SHP77 treated with DMSO at 0.1 percent for 48 hours (cell line): ENCODE data around the gene DIP2B.
"Not testable (repeated sequence)": the region's sequence is repeated elsewhere in the genome, so short reads cannot be mapped to it uniquely, and the experiment has no call there.

Experiments
- DNase-seq: peaks from one replicate; lab custom pipeline; 2025; lab: John Stamatoyannopoulos, UW

Gene DIP2B

GRCh38 chr12:50678650-50679365, 174.0 kb downstream of the DIP2B start:
- no peak for DNase-seq

- DNase-seq, result no peak
These were observed 174.8 kb downstream of the DIP2B start for GRCh38 chr12:50679612-50680011.

DNA sequence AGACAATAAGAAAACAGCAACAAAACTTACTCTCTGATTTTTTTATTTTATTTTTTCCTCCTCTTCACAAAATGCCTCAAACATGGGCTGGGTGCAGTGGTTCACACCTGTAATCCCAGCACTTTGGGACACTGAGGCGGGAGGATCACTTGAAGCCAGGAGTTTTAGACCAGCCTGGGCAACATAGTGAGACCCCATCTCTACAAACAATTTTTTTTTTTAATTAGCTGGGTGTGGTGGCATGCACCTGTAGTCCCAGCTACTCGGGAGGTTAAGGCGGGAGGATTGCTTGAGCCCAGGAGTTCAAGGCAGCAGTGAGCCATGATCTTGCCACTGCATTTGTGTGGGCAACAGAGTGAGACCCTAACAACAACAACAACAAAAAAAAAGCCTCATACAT, 176.3 kb downstream of the DIP2B start:
- DNase-seq, result not testable (repeated sequence)

DNA sequence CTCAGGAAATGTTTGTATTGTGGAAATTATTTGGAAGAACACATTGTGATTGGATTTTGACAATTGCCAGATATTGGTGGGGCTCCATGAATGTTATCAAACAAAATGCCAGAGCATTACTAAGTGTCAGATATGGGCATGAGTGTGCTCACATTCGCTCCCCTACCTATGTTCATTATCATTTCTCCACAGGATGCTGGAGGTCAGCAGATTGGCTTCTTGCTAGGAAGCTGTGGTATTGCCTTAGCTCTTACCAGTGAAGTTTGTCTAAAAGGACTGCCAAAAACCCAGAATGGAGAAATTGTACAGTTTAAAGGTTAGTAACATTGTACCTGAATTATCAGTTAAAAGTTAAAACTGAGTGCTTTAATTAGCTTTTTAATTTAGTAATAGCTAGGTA, 180.9 kb downstream of the DIP2B start:
- no peak for DNase-seq

DNA sequence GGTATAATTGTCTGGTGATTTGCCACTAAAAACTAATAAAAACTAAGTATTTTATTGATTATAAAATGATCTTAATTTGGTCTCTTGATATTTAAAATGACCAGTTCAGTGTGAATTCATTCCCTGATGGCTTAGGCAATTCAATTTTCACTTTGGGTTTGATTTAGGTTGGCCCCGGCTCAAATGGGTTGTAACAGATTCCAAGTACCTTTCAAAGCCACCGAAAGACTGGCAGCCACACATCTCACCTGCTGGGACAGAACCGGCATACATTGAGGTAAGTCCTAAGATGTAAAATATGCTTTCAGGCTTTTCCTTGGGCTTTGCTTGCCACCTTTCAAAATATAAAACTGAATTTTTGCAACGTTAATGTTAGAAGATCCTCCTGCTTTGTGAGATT, 181.6 kb downstream of the DIP2B start:
- no peak for DNase-seq

GRCh38 chr12:50686976-50687375, 182.2 kb downstream of the DIP2B start:
- DNase-seq, result no peak

GRCh38 chr12:50689437-50689836, 184.7 kb downstream of the DIP2B start:
- no peak for DNase-seq

DNA sequence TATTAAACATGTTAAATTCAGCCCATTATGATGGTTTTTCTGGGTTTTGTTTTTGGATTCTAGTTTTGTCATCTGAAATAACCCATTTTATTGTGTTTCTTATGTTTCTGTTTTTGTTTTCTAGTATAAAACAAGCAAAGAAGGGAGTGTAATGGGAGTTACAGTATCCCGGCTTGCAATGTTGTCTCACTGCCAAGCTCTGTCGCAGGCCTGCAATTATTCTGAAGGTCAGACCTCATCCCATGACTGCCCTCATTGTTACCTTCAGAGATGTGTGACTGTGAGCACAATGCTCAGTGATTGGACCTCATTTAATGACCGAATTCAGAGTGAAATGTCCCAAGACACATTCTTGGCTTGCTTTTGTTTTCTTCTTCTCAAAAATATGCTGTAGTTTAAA, 186.1 kb downstream of the DIP2B start:
- no peak for DNase-seq

DNA sequence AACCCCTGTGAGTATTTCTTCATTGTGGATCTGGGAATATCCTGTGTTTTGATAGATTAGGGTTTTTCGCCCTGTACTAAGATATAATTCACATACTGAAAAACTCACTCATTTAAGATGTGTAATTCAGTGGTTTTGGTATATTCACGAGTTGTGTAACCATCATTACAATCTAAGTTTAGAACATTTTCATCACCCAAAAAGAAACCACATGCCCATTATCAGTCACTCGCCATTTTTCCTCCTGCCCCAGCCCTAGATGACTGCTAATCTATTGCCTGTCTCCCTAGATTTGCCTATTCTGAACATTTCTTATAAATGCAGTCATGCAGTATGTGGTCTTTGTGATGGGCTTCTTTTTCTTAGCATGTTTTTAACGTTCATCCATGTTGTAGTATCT, 191.2 kb downstream of the DIP2B start:
- no peak for DNase-seq

DNA sequence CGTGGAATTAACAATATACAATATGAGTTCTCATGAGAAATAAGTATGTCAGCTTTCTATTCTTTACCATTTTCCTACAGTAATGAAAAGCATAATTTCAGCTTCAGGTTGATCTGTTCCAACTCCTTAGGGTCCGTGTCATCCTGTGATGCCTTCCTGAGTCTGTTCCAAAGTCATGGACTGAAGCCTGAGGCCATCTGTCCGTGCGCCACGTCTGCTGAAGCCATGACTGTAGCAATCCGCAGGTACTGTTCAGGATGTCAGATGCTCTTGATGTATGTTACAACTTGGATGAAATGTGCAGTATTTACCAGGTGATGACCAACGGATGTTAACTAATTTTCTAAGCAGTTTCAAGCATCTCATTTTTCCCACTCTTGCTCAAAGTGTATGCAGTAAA, 192.1 kb downstream of the DIP2B start:
- no peak for DNase-seq

- DNase-seq, result no peak
These were observed 194.4 kb downstream of the DIP2B start for GRCh38 chr12:50699154-50699553.

DNA sequence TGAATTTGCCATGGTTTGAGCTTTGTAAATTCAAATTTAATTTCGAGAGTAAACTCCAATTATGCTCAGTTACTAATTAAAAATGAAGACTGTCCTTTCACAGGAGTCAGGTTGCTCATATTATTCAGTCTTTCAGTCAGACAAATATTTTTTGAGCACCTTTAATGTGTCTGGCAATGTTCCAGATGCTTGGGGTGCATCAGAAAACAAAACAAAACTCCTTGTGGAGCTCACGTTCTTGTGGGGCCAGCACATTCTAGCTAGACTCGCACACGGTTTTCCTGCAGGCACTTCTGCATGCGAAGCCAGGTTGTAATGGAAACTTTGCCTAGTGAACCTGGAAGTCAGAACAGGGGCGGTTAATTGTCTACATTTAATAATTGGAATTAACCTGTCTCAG, 195.2 kb downstream of the DIP2B start:
- no peak for DNase-seq

- DNase-seq, result no peak
These were observed 201.8 kb downstream of the DIP2B start for GRCh38 chr12:50706606-50707005.

DNA sequence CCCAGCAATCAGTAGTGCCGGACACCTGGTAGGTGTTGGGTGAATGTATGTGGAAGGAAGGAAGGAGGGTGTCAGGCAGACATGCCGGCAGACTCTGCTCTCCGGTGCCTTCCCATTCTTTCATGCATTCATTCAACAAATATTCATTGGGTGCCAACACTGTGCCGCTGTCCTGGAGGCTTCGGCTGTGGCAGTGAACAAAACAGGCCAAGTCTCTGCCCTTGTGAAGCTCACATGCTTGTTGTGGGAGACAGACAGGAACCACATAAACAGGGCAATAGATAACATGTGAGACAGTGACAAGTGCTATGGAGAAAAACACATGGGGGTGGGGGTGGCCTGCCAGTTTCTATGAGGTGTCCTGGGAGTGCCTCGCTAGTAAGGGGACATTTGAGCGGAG, 202.6 kb downstream of the DIP2B start:
- DNase-seq, result no peak

- no peak for DNase-seq
These were observed 203.8 kb downstream of the DIP2B start for GRCh38 chr12:50708631-50709030.

DNA sequence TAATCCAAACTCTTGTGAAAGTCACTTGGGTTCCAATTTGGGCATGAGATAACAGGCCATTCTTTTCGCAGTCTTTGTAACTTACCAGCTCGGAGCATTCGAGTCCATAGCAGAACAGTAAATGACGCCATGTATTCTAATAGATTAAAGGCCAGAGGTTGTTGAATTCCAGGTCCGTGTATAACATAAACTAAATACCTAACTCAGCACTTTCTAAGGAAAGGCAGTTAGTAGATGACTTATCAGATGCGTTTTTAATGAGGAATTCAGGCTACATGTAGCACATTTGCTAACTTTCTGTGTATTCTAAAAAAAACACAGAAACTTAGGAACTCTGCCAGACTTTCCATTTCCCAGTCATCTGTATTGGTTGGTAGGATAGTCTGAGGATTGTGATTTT, 206.3 kb downstream of the DIP2B start:
- DNase-seq, result no peak

DNA sequence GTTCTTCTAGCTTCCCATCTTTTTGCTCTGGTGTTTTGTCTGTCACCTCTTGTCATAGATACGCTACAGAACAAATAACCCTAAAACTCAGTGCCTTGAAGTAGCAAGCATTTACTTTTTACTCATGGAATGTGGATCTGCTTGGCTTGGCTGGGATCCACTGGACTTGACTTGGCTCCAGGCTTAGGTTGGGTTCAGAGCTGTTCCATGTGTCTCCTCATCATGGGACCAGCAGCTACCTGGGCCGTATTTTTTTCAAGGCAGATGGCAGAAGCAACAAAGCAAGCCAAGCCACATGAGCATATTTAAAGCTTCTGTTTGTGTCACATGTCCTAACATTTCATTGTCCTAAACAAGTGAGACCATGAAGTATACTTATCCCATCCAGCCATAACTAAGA, 210.4 kb downstream of the DIP2B start:
- no peak for DNase-seq

DNA sequence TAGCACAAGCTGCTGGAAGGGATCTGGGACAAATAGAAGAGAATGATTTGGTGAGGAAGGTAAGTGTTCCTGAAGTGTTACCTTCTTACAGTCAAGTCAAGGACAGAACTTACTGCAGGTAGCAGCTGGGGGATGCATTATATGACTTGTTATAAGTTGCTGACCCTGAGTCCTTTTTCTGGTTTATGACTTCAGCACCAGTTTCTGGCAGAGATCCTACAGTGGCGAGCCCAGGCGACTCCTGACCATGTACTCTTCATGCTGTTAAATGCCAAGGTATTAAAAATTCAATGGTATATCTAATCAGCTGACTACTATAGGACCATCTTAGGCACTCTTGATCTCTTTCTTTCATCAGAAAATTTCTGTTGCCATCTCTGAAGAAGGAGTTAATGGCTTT, 214.0 kb downstream of the DIP2B start:
- no peak for DNase-seq

GRCh38 chr12:50720085-50720484, 215.3 kb downstream of the DIP2B start:
- no peak for DNase-seq

GRCh38 chr12:50720501-50720900, 215.7 kb downstream of the DIP2B start:
- DNase-seq, result no peak

DNA sequence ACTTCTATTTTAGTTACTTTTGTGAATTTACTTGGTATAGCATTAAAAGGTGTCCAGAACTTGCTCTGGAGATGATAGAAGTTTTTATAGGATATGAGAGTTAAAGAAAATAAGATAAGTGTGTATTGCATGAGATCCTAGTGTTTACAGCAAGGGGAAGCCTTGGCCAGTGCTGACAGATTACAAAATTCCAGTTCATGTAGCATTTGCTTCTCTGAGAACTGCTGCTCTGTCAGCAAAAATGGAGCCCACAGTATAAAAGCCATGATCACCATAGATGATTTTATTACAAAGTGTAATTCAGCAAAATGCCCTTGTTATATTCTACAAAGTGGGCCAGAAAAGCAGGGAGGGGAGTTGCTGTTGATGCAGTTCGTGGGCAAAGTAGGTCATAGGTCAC, 219.1 kb downstream of the DIP2B start:
- no peak for DNase-seq

GRCh38 chr12:50725011-50725942, 220.5 kb downstream of the DIP2B start:
- no peak for DNase-seq

DNA sequence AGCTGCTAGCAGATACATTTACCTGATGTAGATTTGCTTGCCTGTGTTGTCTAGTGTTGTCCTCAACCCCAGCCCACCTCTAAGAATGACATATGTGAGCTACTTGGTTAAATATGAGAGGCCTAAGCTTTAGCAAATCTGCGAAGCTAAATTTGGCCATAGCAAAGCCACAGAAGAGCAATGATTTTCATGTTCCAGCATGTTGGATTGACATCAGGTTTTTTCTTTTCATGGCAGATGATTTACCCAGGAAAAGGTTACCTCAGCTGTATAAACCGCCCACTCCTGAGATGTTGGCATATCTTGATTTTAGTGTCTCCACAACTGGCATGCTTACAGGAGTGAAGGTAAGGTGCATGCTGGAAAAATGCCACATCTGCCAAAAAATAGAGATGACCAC, 222.7 kb downstream of the DIP2B start:
- DNase-seq, result no peak
